HCEC 1CT (cell line): ENCODE measurements around the gene NCOA1.
"Not testable (repeated sequence)": the region's sequence is repeated elsewhere in the genome, so short reads cannot be mapped to it uniquely, and the experiment has no call there.

ENCODE experiments used
- DNase-seq: peaks from one replicate; pipeline ENCODE4 v3.0.0-alpha.2; 2017

NCOA1 gene

GRCh38 chr2:24644032-24644431 is 153.0 kb downstream of the NCOA1 start:
- no peak for DNase-seq

- no peak for DNase-seq
These were observed 160.1 kb downstream of the NCOA1 start for GRCh38 chr2:24650997-24651642.

GRCh38 chr2:24651643-24652003 is 160.6 kb downstream of the NCOA1 start:
- no peak for DNase-seq

DNA sequence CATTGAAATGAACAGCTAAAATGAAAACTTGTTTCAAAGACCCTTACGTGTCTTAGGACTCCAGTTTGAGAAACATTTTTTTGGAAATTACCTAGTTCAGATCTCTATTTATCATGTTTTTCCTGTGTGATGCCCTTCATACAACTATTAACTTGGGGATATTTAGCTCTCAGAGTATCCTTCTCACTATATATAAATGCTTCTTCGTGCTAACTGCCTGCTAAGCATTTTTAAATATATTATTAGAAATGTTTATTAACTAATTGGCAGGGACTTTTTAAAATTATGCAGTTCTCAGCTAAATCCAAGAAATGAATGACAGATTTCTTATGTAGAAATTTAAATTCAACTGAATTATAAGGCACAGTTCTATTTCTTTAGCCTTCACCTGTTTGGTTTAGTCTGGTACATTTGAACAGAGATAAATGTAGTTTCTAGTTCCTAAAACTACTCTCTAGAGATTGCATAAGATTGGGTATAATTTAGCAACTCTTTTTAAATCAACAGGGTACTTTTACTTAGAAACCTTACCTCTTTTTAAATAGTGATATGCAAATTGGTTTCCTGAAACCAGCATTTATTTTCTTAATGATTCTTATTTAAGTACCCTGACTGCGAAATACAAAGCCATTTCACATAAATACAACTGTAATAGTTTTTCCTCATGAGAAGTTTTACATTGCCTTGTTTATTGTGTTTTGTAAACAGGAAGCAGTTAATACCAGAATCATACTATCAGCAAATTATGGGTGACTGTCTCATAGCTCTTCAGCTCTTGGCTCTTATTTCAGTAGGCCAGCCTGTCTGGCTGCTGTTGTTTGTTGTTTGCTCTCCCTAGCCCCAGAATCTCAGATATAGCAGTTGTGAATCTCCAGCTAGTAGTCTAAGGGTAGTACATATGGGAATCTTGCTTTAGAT is 161.5 kb downstream of the NCOA1 start:
- no peak for DNase-seq

- no peak for DNase-seq
These were observed 166.8 kb downstream of the NCOA1 start for GRCh38 chr2:24657818-24658217.

DNA sequence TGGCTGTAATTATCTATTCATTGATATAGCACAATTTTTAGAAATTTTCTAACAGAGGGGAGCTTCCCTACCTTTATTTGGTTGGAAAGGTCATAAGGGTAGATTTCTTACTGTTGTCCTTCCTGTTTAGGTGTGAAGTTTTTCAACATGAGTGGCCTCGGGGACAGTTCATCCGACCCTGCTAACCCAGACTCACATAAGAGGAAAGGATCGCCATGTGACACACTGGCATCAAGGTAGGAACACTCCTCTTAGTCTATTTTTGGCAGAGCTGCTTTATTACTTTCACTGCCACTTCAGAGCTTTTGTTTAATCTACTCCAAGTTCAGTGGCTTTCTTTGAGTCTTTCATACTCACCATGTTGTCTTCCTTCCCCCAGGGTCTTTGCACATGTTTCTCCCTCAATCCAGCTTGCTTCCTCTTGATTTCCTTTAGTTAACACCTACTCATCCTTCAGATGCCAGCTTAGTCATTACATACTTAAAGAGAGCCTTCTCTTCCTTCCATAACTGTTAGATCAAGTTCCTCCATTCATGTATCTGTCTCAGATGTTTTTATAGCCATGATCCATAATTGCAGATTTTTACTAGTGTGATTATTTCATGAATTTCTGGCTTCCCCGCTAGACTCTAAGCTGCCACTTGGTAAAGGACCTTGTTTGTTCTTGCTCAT is 167.6 kb downstream of the NCOA1 start:
- no peak for DNase-seq

- DNase-seq: no peak
These were observed 168.8 kb downstream of the NCOA1 start for GRCh38 chr2:24659862-24660261.

GRCh38 chr2:24667542-24667941 is 176.5 kb downstream of the NCOA1 start:
- no peak for DNase-seq

- DNase-seq: no peak
These were observed 180.2 kb downstream of the NCOA1 start for GRCh38 chr2:24671230-24671629.

DNA sequence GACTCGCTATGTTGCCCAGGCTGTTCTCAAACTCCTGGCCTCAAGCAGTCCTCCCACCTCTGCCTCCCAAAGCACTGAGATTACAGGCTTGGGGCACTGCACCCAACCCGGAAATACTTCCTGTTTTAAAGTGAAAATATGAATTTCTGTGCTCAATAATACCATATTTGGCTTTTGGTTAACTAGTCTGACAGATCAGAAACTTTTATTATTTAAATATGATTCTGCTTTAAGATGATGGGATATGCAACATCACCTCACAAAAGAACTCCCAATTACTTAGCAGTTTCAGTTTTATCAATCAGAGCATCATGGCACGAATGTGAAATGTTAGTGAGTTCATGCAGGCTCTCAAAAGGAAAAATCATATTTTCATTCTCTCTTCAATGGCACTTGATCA is 181.5 kb downstream of the NCOA1 start:
- no peak for DNase-seq

GRCh38 chr2:24675338-24675737 is 184.3 kb downstream of the NCOA1 start:
- DNase-seq: no peak

GRCh38 chr2:24676493-24676892 is 185.4 kb downstream of the NCOA1 start:
- no peak for DNase-seq

DNA sequence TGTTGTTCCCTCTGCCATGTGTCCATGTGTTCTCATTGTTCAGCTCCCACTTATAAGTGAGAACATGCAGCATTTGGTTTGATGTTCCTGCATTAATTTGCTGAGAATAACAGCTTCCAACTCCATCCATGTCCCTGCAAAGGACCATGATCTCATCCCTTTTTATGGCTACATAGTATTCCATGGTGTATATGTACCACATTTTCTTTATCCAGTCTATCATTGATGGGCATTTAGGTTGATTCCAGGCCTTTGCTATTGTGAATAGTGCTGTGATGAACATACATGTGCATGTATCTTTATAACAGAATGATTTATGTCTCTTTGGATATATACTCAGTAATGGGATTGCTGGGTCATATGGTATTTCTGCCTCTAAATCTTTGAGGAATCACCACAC is 187.0 kb downstream of the NCOA1 start:
- not testable (repeated sequence) for DNase-seq

DNA sequence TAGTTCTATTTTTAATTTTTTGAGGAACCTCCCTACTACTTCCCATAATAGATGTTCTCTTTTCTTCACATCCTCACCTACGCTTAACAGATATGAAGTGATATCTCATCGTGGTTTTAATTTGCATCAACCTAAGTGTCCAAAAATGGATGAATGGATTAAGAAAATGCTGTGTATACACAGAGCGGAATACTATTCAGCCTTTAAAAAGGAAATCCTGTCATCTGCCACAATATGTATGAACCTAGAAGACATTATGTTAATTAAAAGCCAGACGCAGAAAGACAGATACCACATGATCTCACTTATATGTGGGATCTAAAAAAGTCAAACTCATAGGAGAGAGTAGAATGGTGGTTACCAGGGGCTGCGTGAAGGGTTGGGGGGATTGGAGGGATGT is 189.1 kb downstream of the NCOA1 start:
- no peak for DNase-seq

- no peak for DNase-seq
These were observed 191.2 kb downstream of the NCOA1 start for GRCh38 chr2:24682304-24682703.

GRCh38 chr2:24683408-24683807 is 192.4 kb downstream of the NCOA1 start:
- DNase-seq: no peak

- no peak for DNase-seq
These were observed 199.5 kb downstream of the NCOA1 start for GRCh38 chr2:24690524-24690923.

GRCh38 chr2:24691806-24692205 is 200.8 kb downstream of the NCOA1 start:
- no peak for DNase-seq

DNA sequence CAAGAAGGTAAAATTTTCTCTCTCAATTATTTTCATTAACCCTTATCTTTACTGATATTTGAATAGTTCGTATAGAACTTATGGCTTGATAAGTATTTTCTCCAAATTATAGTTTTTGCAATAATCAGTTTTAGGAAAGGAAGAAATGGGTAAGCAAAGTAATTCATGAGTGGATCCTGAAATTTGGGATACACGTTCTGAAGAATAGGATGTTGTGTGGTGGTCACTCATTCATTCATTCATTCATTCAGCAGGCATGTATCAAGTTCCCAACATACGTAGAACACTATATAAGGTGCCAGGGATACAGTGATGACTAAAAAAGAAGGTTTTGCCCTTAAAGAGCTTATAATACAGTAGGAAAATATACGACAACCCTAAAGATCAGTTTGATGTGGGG is 206.7 kb downstream of the NCOA1 start:
- DNase-seq: no peak

- peak; percentile 94 for DNase-seq
These were observed 211.7 kb downstream of the NCOA1 start for GRCh38 chr2:24702800-24703199.

GRCh38 chr2:24704692-24705091 is 213.6 kb downstream of the NCOA1 start:
- no peak for DNase-seq

DNA sequence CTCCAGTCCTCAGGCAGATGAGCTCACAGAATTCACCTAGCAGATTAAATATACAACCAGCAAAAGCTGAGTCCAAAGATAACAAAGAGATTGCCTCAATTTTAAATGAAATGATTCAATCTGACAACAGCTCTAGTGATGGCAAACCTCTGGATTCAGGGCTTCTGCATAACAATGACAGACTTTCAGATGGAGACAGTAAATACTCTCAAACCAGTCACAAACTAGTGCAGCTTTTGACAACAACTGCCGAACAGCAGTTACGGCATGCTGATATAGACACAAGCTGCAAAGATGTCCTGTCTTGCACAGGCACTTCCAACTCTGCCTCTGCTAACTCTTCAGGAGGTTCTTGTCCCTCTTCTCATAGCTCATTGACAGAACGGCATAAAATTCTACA is 216.1 kb downstream of the NCOA1 start:
- no peak for DNase-seq

DNA sequence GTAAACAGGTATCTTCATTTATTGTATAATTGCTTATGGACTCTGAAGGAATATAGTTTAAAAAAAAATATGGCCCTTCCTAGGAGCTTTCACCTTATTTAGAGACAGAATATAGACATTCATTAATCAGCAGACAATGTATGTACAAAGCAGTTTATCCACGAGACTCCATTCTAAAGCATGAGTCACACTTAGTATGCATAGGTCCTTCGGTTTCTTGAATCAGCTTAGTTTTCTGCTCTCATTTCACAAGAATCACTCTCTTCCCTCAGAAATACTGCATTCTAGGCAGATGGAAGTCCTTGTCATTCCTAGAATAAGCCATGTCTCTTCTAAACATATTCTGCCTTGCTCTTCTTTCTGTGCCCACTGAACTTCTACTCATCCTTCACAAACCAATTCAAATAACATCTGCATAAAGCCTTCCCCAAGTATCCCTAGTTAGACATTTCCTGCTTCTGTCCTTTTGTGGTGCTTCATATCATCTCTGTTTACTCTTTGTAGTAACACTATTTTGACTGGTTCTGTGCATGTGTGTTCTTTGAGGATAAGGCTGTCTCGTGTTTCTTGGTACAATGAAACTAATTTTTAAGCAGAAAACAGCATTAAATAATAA is 217.6 kb downstream of the NCOA1 start:
- DNase-seq: peak; percentile 74
